GM06990 (cell line): ENCODE data around the gene TMEM178B.

Experiments
- DNase-seq: peaks from one replicate; pipeline ENCODE4 v3.0.0-alpha.2; 2011; ENCODE audit not compliant: insufficient read length; ENCODE audit errors: extremely low read depth
- H3K27me3 ChIP-seq: replicated peaks from 2 replicates; pipeline ENCODE4 v1.6.0; 2011; ENCODE audit warnings: low read length; ENCODE audit not compliant: control insufficient read depth, insufficient read depth
- H3K36me3 ChIP-seq: 2 replicates; pipeline ENCODE4 v1.5.1; 2011; ENCODE audit warnings: low read length; ENCODE audit not compliant: control insufficient read depth, insufficient read depth
- H3K4me3 ChIP-seq: replicated peaks from 2 replicates; pipeline ENCODE4 v1.5.1; 2011; ENCODE audit warnings: low read depth, mild to moderate bottlenecking, control low read depth, low read length
- TF ChIP-seq, protein P1 (sequence below): IDR thresholded peaks from 2 replicates; pipeline ENCODE4 v1.5.1; 2011; ENCODE audit warnings: low read length, control low read depth, mild to moderate bottlenecking, inconsistent platforms; ENCODE audit not compliant: insufficient read depth, poor library complexity, severe bottlenecking

Gene TMEM178B

DNA sequence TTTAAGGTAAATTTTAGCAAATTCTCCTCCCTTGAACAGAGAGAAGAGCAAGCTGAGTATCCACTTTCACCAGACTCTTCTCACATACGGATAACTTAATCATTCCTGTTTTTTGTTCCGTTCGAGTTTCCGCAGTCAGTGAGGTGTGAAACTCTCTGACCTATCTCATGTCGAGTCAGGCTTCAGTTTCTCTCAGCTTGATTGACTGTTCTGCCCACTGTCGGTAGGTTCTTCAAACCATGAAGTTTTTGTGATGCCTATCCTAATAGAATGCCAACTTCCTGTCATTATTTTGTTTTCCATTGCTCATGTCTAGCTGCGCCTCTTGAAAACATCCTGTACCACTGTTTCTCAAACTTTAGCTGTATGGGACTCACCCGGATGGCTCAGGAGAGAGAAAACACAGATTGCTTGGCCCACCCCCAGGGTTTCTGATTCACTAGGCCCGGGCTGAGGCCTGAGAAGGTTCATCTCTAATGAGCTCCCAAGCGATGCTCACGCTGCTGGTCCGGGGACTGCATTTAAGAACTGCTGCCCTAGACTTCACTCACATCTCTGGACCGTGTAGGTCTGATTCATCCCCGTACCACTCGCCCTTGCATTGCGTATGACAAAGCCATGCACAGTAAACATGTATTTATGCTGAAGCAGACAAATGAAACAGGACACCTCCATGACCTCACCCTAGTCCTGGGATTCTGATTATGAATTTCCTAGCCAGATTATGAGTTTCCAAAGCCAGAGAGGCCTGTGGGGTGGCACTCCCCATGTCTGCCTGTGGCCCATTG, 269.0 kb downstream of the TMEM178B start:
- no peak for DNase-seq
- TF ChIP-seq, protein P1, sequence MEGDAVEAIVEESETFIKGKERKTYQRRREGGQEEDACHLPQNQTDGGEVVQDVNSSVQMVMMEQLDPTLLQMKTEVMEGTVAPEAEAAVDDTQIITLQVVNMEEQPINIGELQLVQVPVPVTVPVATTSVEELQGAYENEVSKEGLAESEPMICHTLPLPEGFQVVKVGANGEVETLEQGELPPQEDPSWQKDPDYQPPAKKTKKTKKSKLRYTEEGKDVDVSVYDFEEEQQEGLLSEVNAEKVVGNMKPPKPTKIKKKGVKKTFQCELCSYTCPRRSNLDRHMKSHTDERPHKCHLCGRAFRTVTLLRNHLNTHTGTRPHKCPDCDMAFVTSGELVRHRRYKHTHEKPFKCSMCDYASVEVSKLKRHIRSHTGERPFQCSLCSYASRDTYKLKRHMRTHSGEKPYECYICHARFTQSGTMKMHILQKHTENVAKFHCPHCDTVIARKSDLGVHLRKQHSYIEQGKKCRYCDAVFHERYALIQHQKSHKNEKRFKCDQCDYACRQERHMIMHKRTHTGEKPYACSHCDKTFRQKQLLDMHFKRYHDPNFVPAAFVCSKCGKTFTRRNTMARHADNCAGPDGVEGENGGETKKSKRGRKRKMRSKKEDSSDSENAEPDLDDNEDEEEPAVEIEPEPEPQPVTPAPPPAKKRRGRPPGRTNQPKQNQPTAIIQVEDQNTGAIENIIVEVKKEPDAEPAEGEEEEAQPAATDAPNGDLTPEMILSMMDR: no peak
- 0 out of 2 replicates have a peak, but pooled peaks cover 1% of the 10 kb centered on the region for H3K27me3 ChIP-seq
- H3K36me3 ChIP-seq: no peaks in the 10 kb centered on the region
- no peak overlapping the region for H3K4me3 ChIP-seq

DNA sequence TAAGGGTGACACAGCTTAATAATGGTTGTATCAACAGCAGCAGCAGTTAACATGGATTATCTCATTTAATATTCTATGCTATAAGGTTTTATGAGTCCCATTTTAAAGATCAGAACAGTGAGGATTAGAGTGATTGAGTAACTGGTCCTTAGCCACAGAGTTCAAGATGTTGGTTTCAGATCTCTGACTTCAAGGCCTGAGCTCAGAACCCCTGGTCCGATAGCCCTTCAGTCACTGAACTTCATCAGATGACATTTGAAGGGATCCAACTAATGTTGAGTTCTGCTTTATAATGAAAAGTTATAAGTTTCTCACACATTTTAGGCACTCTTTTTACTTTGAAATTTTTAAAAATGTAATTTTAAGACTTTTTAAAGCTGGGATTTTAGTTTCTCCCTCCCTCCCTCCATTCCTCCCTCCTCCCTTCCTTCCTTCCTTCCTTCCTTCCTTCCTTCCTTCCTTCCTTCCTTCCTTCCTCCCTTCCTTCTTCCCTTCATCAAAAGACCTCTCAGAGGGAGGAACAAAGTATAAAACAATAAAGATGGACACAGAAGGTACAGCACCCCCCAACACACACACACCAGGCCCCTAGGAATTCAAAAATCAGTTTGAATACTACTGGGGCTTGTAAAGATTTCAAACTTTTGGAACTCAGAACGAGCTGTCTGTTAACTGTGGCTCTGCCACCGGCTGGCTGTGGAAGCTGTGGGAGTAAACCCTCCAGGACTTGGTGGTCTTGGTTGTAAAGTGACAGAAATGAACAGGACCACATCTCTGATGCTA, 270.5 kb downstream of the TMEM178B start:
- Histone ChIP-seq H3K27me3 (0 out of 2 replicates have a peak, but pooled peaks cover 1% of the 10 kb centered on the region), H3K36me3 (no peaks in the 10 kb centered on the region), H3K4me3 (no peak overlapping the region)
- no peak for DNase-seq
- TF ChIP-seq, protein P1: no peak

GRCh38 chr7:141348728-141349127, 274.9 kb downstream of the TMEM178B start:
- Histone ChIP-seq H3K36me3 (no peaks in the 10 kb centered on the region), H3K4me3 (no peak overlapping the region), H3K27me3 (no peaks in the 10 kb centered on the region)
- DNase-seq: no peak
- TF ChIP-seq, protein P1: no peak

DNA sequence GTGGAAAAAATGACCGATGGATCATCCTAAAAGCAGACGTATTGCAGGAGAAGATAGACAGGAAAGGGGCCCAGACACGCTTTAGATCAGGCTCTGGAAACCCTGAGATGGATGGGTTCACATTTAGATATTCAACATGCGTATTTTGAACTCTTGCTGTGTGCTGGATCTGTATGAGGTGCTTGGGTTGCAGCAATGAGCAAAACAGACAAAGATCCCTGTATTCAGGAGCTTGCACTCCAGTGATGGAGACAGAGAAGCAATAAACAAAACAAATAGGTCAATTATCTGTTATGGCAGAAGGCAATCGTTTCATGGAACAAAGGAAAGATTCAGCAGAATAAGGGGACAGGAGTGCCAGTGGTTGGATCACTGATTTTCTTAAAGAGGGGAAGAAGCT, 275.5 kb downstream of the TMEM178B start:
- H3K4me3 ChIP-seq: no peak overlapping the region
- TF ChIP-seq, protein P1: no peak
- H3K36me3 ChIP-seq: no peaks in the 10 kb centered on the region
- no peaks in the 10 kb centered on the region for H3K27me3 ChIP-seq
- no peak for DNase-seq

DNA sequence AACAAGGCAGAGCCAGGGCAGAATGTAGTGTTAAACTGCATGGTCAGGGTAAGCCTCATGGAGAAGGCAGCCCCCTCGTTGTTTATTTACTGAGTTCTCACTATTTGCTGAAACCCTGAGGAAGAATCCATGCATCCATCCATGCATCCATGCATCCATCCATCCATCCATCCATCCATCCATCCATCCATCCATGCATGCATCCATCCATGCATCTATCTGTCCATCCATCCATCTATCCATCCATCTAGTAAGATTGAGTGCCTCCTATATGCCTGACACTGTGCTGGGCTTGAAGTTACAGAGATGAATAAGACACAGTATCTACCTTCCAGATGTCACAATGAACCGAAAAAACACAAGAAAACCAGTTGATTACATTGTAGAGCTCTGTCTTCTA, 275.9 kb downstream of the TMEM178B start:
- Histone ChIP-seq H3K27me3 (no peaks in the 10 kb centered on the region), H3K4me3 (no peak overlapping the region), H3K36me3 (no peaks in the 10 kb centered on the region)
- TF ChIP-seq, protein P1: no peak
- DNase-seq: no peak
